Endodermal cell (in vitro differentiated cells): ENCODE measurements around the gene PNKD. TPM values are rescaled to one million over a fixed set of nuclear protein-coding genes. Genes with fewer than 3 reads are reported as not detected.

Source experiments
- DNase-seq: peaks from one replicate; pipeline ENCODE4 v3.0.0-alpha.2; 2017
- H3K27ac ChIP-seq: 2 replicates; pipeline ENCODE4 v1.5.1; 2013; ENCODE audit warnings: mild to moderate bottlenecking, low read depth, low read length, moderate library complexity
- H3K27me3 ChIP-seq: 2 replicates; pipeline ENCODE4 v1.6.1; 2013; ENCODE audit warnings: mild to moderate bottlenecking, low read length, moderate library complexity; ENCODE audit not compliant: insufficient read depth, control insufficient read depth, poor library complexity, severe bottlenecking
- H3K36me3 ChIP-seq: 2 replicates; pipeline ENCODE4 v1.7.0; 2013; ENCODE audit warnings: mild to moderate bottlenecking, low read length, moderate library complexity; ENCODE audit not compliant: control insufficient read depth, insufficient read depth
- H3K4me1 ChIP-seq: one replicate; pipeline ENCODE4 v1.7.0; 2013; ENCODE audit warnings: low read length; ENCODE audit not compliant: control insufficient read depth, insufficient read depth
- H3K4me3 ChIP-seq: 2 replicates; pipeline ENCODE4 v1.5.1; 2013; ENCODE audit warnings: mild to moderate bottlenecking, low read length, moderate library complexity
- H3K9ac ChIP-seq: 2 replicates; pipeline ENCODE4 v1.6.1; 2013; ENCODE audit warnings: mild to moderate bottlenecking, low read length, moderate library complexity; ENCODE audit not compliant: poor library complexity, severe bottlenecking; ENCODE audit errors: extremely low read depth
- H3K9me3 ChIP-seq: 2 replicates; pipeline ENCODE4 v1.6.1; 2013; ENCODE audit warnings: mild to moderate bottlenecking, low read length, moderate library complexity; ENCODE audit not compliant: control insufficient read depth
- H3K27ac Mint-ChIP-seq: 2 replicates; pipeline ENCODE4 v1.8.0; 2020; ENCODE audit warnings: mixed read lengths
- H3K27me3 Mint-ChIP-seq: 2 replicates; pipeline ENCODE4 v1.8.0; 2021; ENCODE audit warnings: mild to moderate bottlenecking, mixed read lengths; ENCODE audit not compliant: insufficient read depth
- H3K36me3 Mint-ChIP-seq: 2 replicates; pipeline ENCODE4 v1.8.0; 2020; ENCODE audit warnings: low read depth, mixed read lengths
- H3K4me1 Mint-ChIP-seq: 2 replicates; pipeline ENCODE4 v1.8.0; 2020; ENCODE audit warnings: mixed read lengths
- H3K4me3 Mint-ChIP-seq: 2 replicates; pipeline ENCODE4 v1.8.0; 2020; ENCODE audit warnings: mild to moderate bottlenecking, moderate library complexity, mixed read lengths
- H3K9me3 Mint-ChIP-seq: 2 replicates; pipeline ENCODE4 v1.8.0; 2020; ENCODE audit warnings: mild to moderate bottlenecking, mixed read lengths
- WGBS, 2 experiments: methylation state at CpG; one replicate each; pipeline versions ENCODE4 v1.1.5 to v1.1.7; 2013; ENCODE audit warnings: missing lambda C conversion rate in 2 of 2, mixed read lengths in 1 of 2; ENCODE audit not compliant: insufficient coverage in 1 of 2, insufficient read length in 1 of 2; 5-methylcytosine and 5-hydroxymethylcytosine counted together
- total RNA-seq, 2 donors: library from RNA; stranded (reverse); fragmentation: NEBNext Ultra II Directional in 1 of 2; extraction: Animal tissue kit (Norgen Biotek cat#: 25700) in 1 of 2; gene quantifications; 2 replicates in 1 of 2; 3 replicates in 1 of 2; pipeline ENCODE4 v1.2.1, GENCODE V29; 2021
- TF ChIP-seq, protein P1 (sequence below): fragments of 200-600 bp; sonication (generic); conservative IDR thresholded peaks from 2 replicates; pipeline ENCODE4 v1.5.0; 2021; ENCODE audit warnings: antibody characterized with exemption, mild to moderate bottlenecking

The PNKD gene
- total RNA-seq, 2 donors from 2014 or later, result 33.9 to 39.6 TPM

DNA sequence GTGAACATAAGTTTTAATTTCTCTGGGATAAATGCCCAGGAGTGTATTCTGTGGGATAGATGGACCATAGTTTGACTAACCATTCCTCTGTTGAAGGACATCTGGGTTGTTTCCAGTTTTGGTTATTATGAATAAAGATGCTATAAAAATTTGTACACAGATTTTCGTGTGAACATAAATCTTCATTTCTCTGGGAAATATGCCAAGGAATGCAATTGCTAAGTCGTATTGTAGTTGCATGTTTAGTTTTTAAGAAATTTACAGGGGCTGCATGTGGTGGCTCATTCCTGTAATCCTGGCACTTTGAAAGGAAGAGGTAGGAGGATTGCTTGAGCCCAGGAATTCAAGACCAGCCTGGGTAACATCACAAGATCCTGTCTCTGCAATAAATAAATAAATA, 104.9 kb downstream of the PNKD start:
- Histone ChIP-seq H3K27ac (no peak overlapping the region), H3K36me3 (no peaks in the 10 kb centered on the region), H3K4me1 (no peaks in the 10 kb centered on the region), H3K9me3 (no peaks in the 10 kb centered on the region), H3K27me3 (no peaks in the 10 kb centered on the region), H3K9ac (no peak overlapping the region), H3K4me3 (no peak overlapping the region)
- no peaks in the 10 kb centered on the region for H3K36me3 Mint-ChIP-seq
- no peaks in the 10 kb centered on the region for H3K4me1 Mint-ChIP-seq
- no peaks in the 10 kb centered on the region for H3K9me3 Mint-ChIP-seq
- H3K4me3 Mint-ChIP-seq, result no peak overlapping the region
- no peak overlapping the region for H3K27ac Mint-ChIP-seq
- 81 to 82% methylated on average over 2 of the region's 2 CpGs for WGBS, 2 experiments
- peaks cover 9% of the 10 kb centered on the region for H3K27me3 Mint-ChIP-seq
- TF ChIP-seq, protein P1, sequence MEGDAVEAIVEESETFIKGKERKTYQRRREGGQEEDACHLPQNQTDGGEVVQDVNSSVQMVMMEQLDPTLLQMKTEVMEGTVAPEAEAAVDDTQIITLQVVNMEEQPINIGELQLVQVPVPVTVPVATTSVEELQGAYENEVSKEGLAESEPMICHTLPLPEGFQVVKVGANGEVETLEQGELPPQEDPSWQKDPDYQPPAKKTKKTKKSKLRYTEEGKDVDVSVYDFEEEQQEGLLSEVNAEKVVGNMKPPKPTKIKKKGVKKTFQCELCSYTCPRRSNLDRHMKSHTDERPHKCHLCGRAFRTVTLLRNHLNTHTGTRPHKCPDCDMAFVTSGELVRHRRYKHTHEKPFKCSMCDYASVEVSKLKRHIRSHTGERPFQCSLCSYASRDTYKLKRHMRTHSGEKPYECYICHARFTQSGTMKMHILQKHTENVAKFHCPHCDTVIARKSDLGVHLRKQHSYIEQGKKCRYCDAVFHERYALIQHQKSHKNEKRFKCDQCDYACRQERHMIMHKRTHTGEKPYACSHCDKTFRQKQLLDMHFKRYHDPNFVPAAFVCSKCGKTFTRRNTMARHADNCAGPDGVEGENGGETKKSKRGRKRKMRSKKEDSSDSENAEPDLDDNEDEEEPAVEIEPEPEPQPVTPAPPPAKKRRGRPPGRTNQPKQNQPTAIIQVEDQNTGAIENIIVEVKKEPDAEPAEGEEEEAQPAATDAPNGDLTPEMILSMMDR, result no peak
- no peak for DNase-seq

DNA sequence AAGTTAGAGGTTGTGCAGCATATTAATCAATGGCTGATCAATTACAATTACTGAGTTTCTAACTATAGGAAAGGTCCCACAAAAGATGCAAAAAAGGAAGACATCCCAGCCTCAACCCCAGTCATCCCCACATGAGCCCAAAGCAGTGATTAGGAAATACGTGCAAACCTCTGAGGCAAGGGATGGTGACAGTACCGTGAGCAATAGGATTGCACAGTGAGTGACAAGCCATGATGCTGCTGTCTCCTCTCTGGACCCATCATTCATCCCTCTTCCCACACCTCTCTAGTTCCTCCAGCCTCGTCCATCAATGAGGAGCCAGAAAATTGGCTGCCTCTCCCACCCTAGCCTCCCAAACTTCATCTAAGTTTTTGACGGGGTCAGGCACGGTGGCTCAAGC, 107.7 kb downstream of the PNKD start:
- H3K36me3 Mint-ChIP-seq, result no peaks in the 10 kb centered on the region
- Histone ChIP-seq H3K27ac (no peak overlapping the region), H3K9me3 (no peaks in the 10 kb centered on the region), H3K4me1 (no peaks in the 10 kb centered on the region), H3K4me3 (no peak overlapping the region), H3K36me3 (no peaks in the 10 kb centered on the region), H3K27me3 (no peaks in the 10 kb centered on the region), H3K9ac (no peak overlapping the region)
- WGBS, 2 experiments, result 87 to 100% methylated on average over 1 to 5 of the region's 5 CpGs
- H3K27me3 Mint-ChIP-seq, result peaks cover 16% of the 10 kb centered on the region
- TF ChIP-seq, protein P1, result no peak
- H3K4me3 Mint-ChIP-seq, result no peak overlapping the region
- no peak overlapping the region for H3K27ac Mint-ChIP-seq
- no peak for DNase-seq
- H3K4me1 Mint-ChIP-seq, result no peaks in the 10 kb centered on the region
- no peaks in the 10 kb centered on the region for H3K9me3 Mint-ChIP-seq

DNA sequence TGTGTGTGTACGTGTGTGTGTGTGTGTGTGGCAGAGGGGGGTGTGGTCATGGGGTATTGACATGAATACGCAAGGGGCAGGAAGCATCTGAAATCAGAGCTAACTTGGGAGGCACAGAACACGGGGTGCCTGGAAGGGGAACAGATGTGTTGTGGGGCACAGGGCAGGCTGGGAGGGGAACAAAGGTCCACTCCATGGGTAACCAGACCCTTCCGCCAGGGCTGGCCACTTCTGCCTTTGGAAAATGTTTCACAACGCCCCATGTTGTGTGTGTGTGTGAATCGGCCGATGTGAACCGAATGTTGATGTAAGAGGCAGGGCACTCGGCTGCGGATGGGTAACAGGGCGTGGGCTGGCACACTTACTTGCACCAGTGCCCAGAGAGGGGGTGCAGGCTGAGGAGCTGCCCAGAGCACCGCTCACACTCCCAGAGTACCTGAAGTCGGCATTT, 111.6 kb downstream of the PNKD start, which contains the start of gene SLC11A1:
Gene SLC11A1 (plus strand): TSS at position 358 of the 451 bp plus-strand sequence. CDS start 96 bp downstream, outside the sequence.
- peaks cover 40% of the 10 kb centered on the region for H3K27me3 Mint-ChIP-seq
- DNase-seq, result no peak
- H3K4me3 Mint-ChIP-seq, result no peak within 1 kb of the TSS
- no peak within 1 kb of the TSS for H3K27ac Mint-ChIP-seq
- no peaks in the 10 kb centered on the region for H3K36me3 Mint-ChIP-seq
- no peaks in the 10 kb centered on the region for H3K9me3 Mint-ChIP-seq
- Histone ChIP-seq H3K9ac (no peak within 1 kb of the TSS), H3K4me3 (no peak within 1 kb of the TSS), H3K9me3 (no peaks in the 10 kb centered on the region), H3K27me3 (no peaks in the 10 kb centered on the region), H3K27ac (no peak within 1 kb of the TSS), H3K36me3 (no peaks in the 10 kb centered on the region), H3K4me1 (no peaks in the 10 kb centered on the region)
- WGBS, 2 experiments, result 91 to 93% methylated on average over 4 to 13 of the region's 13 CpGs
- no peaks in the 10 kb centered on the region for H3K4me1 Mint-ChIP-seq
- TF ChIP-seq, protein P1, result no peak
